ENCODE measurements around the gene TNFSF15. TPM values are rescaled to one million over a fixed set of nuclear protein-coding genes. Genes with fewer than 3 reads are reported as not detected.
"Not testable (repeated sequence)": the region's sequence is repeated elsewhere in the genome, so short reads cannot be mapped to it uniquely, and the experiment has no call there.

TNFSF15 gene
- total and polyA plus RNA-seq, 4 donors, result 2.0 to 24.5 (median 4.2) TPM

- no peak for DNase-seq
- WGBS, 2 donors, result 87 to 88% methylated on average over 3 of the region's 3 CpGs
- TF ChIP-seq, protein P1, sequence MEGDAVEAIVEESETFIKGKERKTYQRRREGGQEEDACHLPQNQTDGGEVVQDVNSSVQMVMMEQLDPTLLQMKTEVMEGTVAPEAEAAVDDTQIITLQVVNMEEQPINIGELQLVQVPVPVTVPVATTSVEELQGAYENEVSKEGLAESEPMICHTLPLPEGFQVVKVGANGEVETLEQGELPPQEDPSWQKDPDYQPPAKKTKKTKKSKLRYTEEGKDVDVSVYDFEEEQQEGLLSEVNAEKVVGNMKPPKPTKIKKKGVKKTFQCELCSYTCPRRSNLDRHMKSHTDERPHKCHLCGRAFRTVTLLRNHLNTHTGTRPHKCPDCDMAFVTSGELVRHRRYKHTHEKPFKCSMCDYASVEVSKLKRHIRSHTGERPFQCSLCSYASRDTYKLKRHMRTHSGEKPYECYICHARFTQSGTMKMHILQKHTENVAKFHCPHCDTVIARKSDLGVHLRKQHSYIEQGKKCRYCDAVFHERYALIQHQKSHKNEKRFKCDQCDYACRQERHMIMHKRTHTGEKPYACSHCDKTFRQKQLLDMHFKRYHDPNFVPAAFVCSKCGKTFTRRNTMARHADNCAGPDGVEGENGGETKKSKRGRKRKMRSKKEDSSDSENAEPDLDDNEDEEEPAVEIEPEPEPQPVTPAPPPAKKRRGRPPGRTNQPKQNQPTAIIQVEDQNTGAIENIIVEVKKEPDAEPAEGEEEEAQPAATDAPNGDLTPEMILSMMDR (IDR thresholded peaks at IDR 0.05; ENCODE audit: control extremely low read depth, extremely low read depth), result no peak
These were observed 68.7 kb downstream of the TNFSF15 start for GRCh38 chr9:114737118-114737517.

DNA sequence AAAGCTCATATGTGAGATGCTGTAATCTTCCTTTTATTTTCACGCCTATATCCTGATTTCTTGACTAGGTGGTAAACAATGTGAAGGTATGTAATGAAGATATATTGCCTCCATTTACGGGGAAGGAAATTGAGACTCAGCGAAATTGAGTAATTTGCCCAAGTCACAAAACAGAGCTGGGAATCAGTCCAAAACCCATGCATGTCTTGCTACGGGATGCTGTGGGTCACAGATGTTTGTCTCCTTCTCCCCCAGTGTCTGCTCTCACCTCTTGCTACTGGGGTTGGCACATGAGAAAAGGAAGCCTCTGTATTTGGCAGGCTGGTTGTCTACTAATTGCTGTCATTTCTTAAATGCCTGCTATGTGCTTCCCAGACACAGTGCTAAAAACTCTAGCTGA lies 70.1 kb downstream of the TNFSF15 start:
- peak; percentile 23 to 67 (median 29) for DNase-seq
- 22 to 37% methylated on average over 4 of the region's 4 CpGs for WGBS, 2 donors

More at GRCh38 chr9:114737118-114737517, 68.7 kb downstream of the TNFSF15 start:
- no peaks in the 10 kb centered on the region for H3K36me3 ChIP-seq (ENCODE audit: control insufficient read depth in 4 of 4, insufficient read depth in 4 of 4, low read length in 4 of 4)
- H3K9me3 ChIP-seq (ENCODE audit: control insufficient read depth in 4 of 4, insufficient read depth in 3 of 4, low read length in 3 of 4), result no peaks in the 10 kb centered on the region
- ATAC-seq (ENCODE audit: insufficient read depth, low FRiP score), result no peak
- H3K27ac ChIP-seq (ENCODE audit: low read depth in 1 of 2, low read length in 1 of 2), result no peak overlapping the region
- H3K27me3 ChIP-seq (ENCODE audit: control insufficient read depth in 3 of 3, insufficient read depth in 3 of 3, low read length in 2 of 3), result no peaks in the 10 kb centered on the region
- H3K4me3 ChIP-seq, result no peak overlapping the region
- peaks cover 0 to 8% (median 0%) of the 10 kb centered on the region in 5 donors for H3K4me1 ChIP-seq (ENCODE audit: control insufficient read depth in 5 of 5, insufficient read depth in 5 of 5, low read length in 5 of 5)
- H3K9ac ChIP-seq (ENCODE audit: insufficient read depth in 1 of 2, low read length in 2 of 2), result no peak overlapping the region

GRCh38 chr9:114735139-114735538 lies 70.7 kb downstream of the TNFSF15 start:
- not testable (repeated sequence) for H3K9me3 ChIP-seq (ENCODE audit: control insufficient read depth in 4 of 4, insufficient read depth in 3 of 4, low read length in 3 of 4); ATAC-seq (ENCODE audit: insufficient read depth, low FRiP score); DNase-seq; H3K9ac ChIP-seq (ENCODE audit: insufficient read depth in 1 of 2, low read length in 2 of 2); H3K27me3 ChIP-seq (ENCODE audit: control insufficient read depth in 3 of 3, insufficient read depth in 3 of 3, low read length in 2 of 3); H3K36me3 ChIP-seq (ENCODE audit: control insufficient read depth in 4 of 4, insufficient read depth in 4 of 4, low read length in 4 of 4); H3K4me3 ChIP-seq; H3K4me1 ChIP-seq (ENCODE audit: control insufficient read depth in 5 of 5, insufficient read depth in 5 of 5, low read length in 5 of 5); H3K27ac ChIP-seq (ENCODE audit: low read depth in 1 of 2, low read length in 1 of 2)
- 66 to 80% methylated on average over 5 of the region's 5 CpGs for WGBS, 2 donors

More for the DNA sequence above, 70.1 kb downstream of the TNFSF15 start:
- Histone ChIP-seq H3K27ac (ENCODE audit: low read depth in 1 of 2, low read length in 1 of 2) (no peak overlapping the region), H3K27me3 (ENCODE audit: control insufficient read depth in 3 of 3, insufficient read depth in 3 of 3, low read length in 2 of 3) (no peaks in the 10 kb centered on the region), H3K4me1 (ENCODE audit: control insufficient read depth in 5 of 5, insufficient read depth in 5 of 5, low read length in 5 of 5) (peaks cover 0 to 8% (median 0%) of the 10 kb centered on the region in 5 donors), H3K9me3 (ENCODE audit: control insufficient read depth in 4 of 4, insufficient read depth in 3 of 4, low read length in 3 of 4) (no peaks in the 10 kb centered on the region), H3K36me3 (ENCODE audit: control insufficient read depth in 4 of 4, insufficient read depth in 4 of 4, low read length in 4 of 4) (no peaks in the 10 kb centered on the region), H3K9ac (ENCODE audit: insufficient read depth in 1 of 2, low read length in 2 of 2) (no peak overlapping the region), H3K4me3 (no peak overlapping the region)
- ATAC-seq (ENCODE audit: insufficient read depth, low FRiP score), result no peak
- TF ChIP-seq, protein P1 (IDR thresholded peaks at IDR 0.05; ENCODE audit: control extremely low read depth, extremely low read depth), result no peak

Other genes with a start within 250 kb of the TNFSF15 start
- 100 to 1,000 TPM; 102 to 187 TPM for gene ATP6V1G1, start 218.3 kb downstream of the TNFSF15 start, total RNA-seq
- gene ATP6V1G1, start 218.3 kb downstream of the TNFSF15 start, polyA plus RNA-seq, result 100 to 1,000 TPM; 150 to 213 TPM
- gene TMEM268, start 194.7 kb downstream of the TNFSF15 start, total RNA-seq, result 10 to 100 TPM; 12.3 to 21.9 TPM
- 10 to 100 TPM in 1 of 2 donors, 1 to 10 TPM in 1; 6.8 to 10.1 TPM for gene TMEM268, start 194.7 kb downstream of the TNFSF15 start, polyA plus RNA-seq
- not detected for gene TEX53, start 148.2 kb downstream of the TNFSF15 start, total RNA-seq
- not detected for gene TEX53, start 148.2 kb downstream of the TNFSF15 start, polyA plus RNA-seq
- not detected for gene TEX48, start 123.8 kb downstream of the TNFSF15 start, total RNA-seq
- not detected for gene TEX48, start 123.8 kb downstream of the TNFSF15 start, polyA plus RNA-seq
- 1 to 10 TPM; 1.9 to 8.7 TPM for gene TNFSF8, start 124.6 kb upstream of the TNFSF15 start, total RNA-seq
- 1 to 10 TPM in 1 of 2 donors, under 1 TPM in 1; 0.61 to 7.7 TPM for gene TNFSF8, start 124.6 kb upstream of the TNFSF15 start, polyA plus RNA-seq